NT2/D1 (cell line): ENCODE results near the gene SPATS1.

Experiments
- SUZ12 ChIP-seq: IDR thresholded peaks from 2 replicates; pipeline ENCODE4 v1.6.1; 2011; ENCODE audit not compliant: insufficient read length, insufficient read depth; ENCODE audit errors: extremely low read depth
- YY1 ChIP-seq: IDR thresholded peaks from 2 replicates; pipeline ENCODE4 v1.6.1; 2011; ENCODE audit not compliant: insufficient read length, insufficient read depth

DNA sequence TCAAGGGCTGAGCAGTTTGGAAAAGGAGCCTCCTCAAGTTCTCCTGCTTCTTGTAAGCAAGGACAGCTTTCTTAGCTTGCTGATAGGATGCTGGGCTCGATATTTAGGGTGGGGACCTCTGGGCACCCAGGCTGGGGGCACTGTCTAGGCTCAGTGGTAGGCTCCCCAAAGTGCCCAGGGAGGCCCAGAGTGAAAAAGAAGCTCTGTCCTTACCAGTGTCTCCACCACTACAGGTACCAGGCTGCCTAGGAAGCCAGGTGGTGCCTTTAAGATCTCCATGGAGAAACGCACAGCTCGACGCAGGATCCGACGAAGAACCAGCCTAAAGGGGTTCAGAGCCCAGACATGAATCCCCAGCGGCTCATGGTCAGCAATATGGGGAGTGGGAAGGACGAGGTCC lies 35.7 kb upstream of the SPATS1 start:
- TF ChIP-seq YY1 (no peak), SUZ12 (no peak)
